Coronary artery (tissue), 2 donors: ENCODE results near the gene BPTF.
"Not testable (repeated sequence)": the region's sequence is repeated elsewhere in the genome, so short reads cannot be mapped to it uniquely, and the experiment has no call there.

Experiments used
- DNase-seq: peaks from one replicate; pipeline ENCODE4 v3.0.0-alpha.2; 2017; ENCODE audit warnings: low spot score
- H3K27ac ChIP-seq, 2 donors: fragments of 200-600 bp; sonication (generic); one replicate each; pipeline ENCODE4 v1.5.1; 2016 to 2019
- H3K4me3 ChIP-seq: fragments of 200-600 bp; sonication (generic); 2 replicates; pipeline ENCODE4 v1.5.1; 2016; ENCODE audit warnings: mild to moderate bottlenecking, moderate library complexity
- CTCF ChIP-seq: fragments of 200-600 bp; sonication (generic); IDR thresholded peaks from one replicate; pipeline ENCODE4 v1.5.1; 2019; ENCODE audit warnings: antibody characterized with exemption

BPTF gene

DNA sequence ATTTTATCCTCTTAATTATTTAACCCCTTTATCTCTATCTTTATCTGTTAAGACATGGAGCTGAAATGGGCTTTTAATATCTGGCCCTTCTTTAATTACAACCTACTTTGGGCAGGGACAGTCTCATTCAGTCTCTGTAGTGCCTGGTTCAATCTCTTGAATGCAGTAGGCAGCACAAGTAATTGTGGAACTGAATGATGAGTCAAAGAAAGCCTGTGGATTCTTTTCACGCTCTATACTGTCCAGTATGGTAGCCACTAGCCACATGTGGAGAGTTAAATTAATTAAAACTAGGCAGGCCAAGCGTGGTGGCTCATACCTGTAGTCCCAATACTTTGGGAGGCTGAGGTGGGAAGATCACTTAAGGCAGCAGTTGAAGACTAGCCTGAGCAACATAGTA, 9.3 kb downstream of the BPTF start:
- no peak overlapping the region for H3K4me3 ChIP-seq
- H3K27ac ChIP-seq, result no peak overlapping the region
- DNase-seq, result no peak
- TF ChIP-seq CTCF, result no peak

GRCh38 chr17:67836205-67836987, 11.1 kb downstream of the BPTF start:
- Histone ChIP-seq H3K27ac (no peak overlapping the region), H3K4me3 (no peak overlapping the region)
- no peak for TF ChIP-seq CTCF
- no peak for DNase-seq

DNA sequence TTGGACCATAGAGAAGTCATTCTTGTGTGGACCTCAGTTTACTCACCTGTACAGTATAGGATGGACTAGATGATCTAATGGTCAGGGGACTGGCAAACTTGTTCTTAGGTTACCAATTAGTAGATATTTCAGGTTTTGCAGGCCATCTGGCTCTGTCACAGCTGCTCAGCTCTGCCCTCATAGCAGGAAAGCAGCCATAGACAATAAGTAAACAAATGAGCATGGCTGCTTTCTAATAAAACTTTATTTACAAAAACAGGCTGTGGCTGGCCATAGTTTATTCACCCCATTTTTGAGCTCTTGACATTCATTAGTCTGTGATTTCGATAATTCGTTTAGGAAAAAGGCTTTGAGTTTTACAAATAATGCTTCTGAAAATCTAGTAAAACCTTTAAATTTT, 12.7 kb downstream of the BPTF start:
- H3K27ac ChIP-seq, result no peak overlapping the region
- no peak for DNase-seq

GRCh38 chr17:67838538-67838937, 13.2 kb downstream of the BPTF start:
- H3K4me3 ChIP-seq, result no peak overlapping the region
- TF ChIP-seq CTCF, result no peak
- no peak overlapping the region for H3K27ac ChIP-seq
- DNase-seq, result no peak

More for the DNA sequence above, 12.7 kb downstream of the BPTF start:
- H3K4me3 ChIP-seq, result no peak overlapping the region
- TF ChIP-seq CTCF, result no peak

- TF ChIP-seq CTCF, result no peak
- no peak for DNase-seq
- H3K27ac ChIP-seq, result no peak overlapping the region
- H3K4me3 ChIP-seq, result no peak overlapping the region
Measured at GRCh38 chr17:67841992-67842391, 16.7 kb downstream of the BPTF start.

DNA sequence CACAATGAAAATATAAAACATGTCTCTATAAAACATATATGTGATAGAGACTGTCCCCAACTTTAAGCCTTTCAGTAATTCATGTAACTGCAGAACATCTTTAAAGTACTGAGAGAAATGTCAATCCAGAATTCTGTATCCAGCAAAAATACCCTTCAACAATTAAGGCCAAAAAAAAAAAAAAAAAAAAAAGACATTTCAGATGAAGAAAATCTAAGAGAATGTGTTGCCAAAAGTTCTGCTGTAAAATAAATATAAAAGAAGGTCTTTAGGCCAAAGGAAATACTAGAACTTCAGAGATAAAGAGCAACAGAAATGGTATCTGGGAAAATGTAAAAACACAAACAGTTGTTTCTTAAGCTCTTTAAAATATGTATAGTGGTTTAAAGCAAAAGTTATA, 17.3 kb downstream of the BPTF start:
- Histone ChIP-seq H3K4me3 (no peak overlapping the region), H3K27ac (no peak overlapping the region)
- DNase-seq, result no peak
- TF ChIP-seq CTCF, result no peak

DNA sequence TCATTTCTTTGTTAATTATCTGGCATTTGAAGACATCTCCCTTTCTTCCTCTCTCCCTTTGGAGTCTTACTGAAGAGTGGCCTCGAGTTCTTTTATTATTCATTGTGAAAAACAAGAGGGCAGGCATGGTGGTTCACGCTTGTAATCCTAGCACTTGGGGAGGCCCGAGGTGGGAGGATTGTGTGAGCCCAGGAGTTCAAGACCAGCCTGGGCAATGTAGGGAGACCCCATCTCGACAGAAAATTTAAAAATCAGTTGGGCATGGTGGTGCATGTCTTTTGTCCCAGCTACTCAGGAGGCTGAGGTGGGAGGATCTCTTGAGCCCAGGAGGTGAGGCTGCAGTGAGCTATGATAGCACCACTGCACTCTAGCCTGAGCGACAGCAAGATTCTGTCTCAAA, 20.1 kb downstream of the BPTF start:
- TF ChIP-seq CTCF, result no peak
- Histone ChIP-seq H3K4me3 (no peak overlapping the region), H3K27ac (no peak overlapping the region)
- DNase-seq, result no peak

DNA sequence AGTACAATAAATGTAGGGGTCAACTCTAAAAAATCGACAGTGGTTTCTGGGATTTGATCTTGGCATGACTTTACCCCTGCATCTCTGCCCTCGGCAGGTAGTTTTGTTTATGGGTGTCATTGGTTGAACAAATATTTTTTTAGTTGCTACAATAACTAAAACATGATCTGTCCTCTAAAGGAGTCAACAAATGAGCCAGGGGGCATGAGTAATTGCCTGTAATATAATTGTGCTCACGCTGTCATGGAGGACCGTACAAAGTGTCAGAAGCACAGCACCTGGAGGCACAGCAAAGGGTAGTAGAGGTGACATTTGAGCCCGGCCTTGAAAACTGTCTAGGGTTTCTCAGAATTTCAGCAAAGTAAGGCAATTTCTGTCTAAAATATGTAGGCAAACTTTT, 22.9 kb downstream of the BPTF start:
- not testable (repeated sequence) for DNase-seq, H3K27ac ChIP-seq, H3K4me3 ChIP-seq

GRCh38 chr17:67848846-67849245, 23.5 kb downstream of the BPTF start:
- not testable (repeated sequence) for H3K4me3 ChIP-seq, DNase-seq, H3K27ac ChIP-seq
